Measurements from ENCODE around the gene SDHAF2.
A peak's percentile ranks its signal among the peaks of the same experiment; 100 is the strongest.
"Not testable (repeated sequence)": the region's sequence is repeated elsewhere in the genome, so short reads cannot be mapped to it uniquely, and the experiment has no call there.

The SDHAF2 gene

DNA sequence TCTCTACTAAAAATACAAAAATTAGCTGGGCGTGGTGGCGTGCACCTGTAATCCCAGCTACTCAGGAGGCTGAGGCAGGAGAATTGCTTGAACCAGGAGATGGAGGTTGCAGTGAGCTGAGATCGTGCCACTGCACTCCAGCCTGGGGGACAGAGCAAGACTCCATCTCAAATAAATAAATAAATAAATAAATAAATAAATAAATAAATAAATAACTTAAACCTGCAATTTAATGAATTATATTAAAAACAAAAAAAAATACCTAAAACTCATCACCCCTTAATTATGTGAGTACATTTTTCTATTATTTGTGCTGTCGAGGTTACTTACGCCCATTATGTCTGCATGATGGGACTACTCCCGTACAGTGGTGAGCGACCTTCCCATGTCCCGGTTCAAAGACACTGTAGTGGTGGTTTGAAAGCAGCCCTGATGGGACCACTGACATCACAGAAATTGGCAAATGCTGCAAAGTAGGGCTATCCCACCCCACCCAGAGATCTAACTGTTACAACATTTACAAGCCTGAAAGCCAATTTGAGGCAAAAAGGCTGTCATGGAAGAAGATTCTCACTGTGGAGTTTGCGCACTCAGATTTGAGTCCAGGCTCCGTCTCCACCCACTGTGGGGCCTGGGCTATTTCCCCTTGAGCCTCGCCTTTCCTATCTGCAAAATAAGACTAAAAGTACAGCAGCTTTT is 49.6 kb downstream of the SDHAF2 start:
- not testable (repeated sequence) for DNase-seq

DNA sequence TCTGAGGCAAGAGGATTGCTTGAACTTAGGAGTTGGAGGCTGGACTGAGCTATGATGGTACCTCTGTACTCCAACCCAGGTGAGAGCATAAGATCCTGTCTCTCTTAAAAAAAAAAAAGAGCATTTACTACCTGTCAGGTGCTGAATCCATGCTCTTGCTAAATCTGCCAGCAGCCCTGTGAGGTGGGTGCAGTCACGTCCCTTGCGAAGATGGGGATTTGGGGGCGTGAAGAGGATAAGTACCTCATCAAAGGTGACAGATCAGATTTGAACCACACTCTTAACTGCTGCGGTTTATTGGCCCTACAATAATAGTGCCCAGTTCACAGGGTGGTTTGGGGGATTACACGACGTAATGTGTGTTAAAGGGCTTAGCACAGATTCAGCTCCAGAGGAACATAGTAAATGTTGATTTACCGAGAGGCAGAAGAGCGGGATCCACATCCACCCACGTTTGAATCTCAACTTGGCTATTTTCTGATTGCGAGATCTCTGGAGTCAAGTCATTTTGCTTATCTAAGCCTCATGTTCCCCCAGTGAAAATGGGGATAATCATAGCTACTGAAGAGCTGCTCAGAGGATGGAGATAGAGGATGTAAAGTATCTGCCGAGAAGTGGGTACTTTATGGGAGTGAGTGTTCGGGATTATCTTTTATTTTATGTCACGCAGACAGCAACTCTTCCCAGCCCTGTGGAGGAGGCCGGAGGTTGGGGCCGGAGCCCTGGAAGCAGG is 50.5 kb downstream of the SDHAF2 start:
- DNase-seq, result no peak

DNA sequence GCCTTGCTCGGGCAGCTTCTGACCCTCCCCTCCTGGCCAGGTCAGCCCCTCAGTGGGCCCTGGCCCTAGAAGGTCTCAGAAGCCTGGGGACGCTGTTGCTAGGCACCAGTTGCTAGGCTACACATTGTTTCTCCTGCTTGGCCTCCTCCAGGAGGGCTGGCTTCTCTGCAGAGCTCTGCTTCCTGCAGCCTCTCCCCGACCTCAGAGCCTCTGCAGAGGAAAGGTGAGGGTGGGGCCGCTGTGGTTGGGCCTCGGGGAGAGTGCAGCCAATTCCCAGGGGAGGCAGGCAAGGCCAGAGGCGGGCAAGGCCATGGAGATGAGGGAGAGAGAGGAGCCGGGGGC is 51.0 kb downstream of the SDHAF2 start:
- peak in 1 of 2 experiments; percentile 5 for DNase-seq

DNA sequence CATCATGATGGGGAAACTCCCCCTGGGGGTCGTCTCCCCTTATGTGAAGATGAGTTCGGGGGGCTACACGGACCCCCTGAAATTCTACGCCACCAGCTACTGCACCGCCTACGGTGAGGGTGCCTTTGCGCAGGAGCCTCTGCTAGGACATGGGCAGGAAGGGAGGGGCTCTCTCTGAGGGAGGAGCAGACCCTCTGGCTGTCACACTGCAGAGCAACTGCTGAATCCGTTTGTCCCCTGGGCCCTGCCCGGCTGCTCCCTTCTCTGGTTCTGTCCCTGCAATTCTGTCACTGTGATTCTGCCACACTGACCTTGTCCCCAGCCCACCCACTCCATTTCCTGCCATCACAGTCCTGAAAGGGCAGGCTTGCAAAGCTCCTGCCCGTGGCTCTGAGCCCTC is 51.9 kb downstream of the SDHAF2 start:
- DNase-seq, result no peak

DNA sequence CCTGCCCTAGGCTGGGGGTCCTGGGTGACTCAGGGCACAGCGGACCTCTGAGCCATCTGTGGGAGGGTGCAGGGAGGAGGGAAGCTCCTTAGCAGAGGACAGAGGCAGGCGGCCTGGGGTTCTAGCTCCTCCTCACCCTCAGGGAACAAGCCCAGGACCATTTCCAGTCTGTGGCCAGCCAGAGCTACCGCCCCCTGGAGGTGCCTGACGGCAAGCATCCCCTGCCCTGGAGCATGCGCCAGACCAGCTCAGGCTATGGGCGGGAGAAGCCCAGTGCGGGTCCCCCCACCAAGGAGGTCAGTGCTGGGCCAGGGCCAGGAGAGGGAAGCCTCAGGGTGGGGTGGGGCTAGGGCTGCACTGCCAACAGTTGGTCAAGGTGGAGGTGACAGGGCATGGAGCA is 52.6 kb downstream of the SDHAF2 start:
- DNase-seq, result peak in 1 of 2 experiments; percentile 15

DNA sequence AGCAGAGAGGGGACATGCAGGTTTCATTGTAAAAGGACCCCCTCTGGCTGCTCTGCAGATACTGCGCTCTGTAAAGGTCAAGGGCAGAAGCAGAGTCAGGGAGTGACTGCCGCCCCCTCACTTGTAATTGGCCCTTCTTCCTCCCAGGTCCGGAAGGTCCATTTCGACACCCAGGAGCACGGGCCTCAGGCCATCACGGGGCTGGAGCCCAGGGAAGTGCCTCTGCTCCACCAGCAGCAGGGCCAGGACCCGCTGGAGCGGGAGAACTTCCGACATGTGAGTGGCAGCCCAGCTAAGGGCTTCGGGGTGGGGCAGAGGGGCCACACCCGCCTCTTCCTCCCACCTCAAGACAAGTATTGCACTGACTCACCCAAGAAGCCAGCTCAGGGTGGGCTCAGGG is 54.6 kb downstream of the SDHAF2 start:
- DNase-seq, result no peak

DNA sequence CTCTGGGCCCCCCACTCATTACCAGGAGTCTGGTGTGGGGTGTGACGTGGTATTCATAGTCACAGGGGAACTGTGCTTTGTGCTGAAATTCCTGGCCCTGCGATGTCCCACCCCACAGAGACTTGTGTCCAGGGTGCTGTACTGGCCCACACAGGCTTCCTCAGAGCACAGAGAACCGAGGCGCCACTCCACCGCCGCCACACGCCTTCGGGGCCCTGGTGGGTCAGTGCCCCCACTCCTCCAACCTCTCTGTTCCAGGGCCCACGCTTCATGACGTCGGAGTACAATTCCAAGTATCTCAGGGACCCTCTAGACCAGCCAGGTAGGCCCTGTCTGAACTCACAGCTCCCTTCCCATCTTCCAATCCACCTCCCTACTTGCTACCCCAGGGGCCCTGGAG is 55.2 kb downstream of the SDHAF2 start:
- no peak for DNase-seq

DNA sequence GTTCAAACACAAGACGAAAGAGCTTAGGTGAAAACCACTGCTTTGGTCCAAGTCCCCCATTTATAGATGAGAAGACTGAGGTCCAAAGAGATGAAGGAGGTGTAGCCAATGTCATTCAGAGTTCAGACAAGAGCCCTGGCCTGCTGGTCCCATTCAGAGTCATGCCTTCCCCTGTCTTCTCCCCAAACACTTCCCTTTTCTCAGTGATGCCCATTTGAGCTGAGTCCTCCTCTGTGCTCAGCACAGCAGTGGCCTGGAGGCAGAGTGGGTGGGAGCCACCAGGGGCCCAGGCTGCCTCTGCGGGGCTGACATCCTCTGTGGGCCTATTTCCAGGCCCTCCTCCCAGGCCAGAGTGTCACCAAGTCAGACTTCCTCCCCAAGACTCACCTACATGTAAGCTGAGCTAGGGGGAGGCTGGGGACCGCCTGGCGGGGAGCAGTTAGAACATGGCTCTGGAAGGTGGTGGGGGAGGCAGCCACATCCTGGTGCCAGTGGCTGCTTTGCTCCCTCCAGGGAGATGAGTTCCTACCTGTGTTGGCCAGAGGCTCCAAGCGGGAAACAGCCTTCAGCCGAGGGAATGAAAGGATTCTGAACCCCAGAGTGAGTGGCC is 56.2 kb downstream of the SDHAF2 start:
- no peak for DNase-seq

DNA sequence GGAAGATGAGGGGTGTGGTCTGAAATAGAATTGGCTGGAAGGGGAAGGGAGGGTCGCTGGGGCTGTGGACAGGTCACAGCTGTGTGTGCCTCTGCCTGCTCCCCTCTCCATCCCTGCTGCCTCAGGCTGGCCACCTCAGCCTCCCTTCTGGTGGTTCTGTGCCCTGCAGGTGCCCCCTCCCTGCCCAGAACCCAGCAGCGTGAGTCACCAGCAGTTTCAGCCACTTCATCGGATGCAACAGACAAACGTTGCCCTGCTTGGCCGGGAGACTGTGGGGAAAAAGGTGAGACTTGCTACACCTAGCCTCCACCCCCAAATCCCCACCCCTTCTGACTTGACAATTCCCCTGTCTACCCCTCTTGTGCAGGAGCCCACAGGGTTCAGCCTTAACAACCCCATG is 56.9 kb downstream of the SDHAF2 start:
- DNase-seq, result no peak

DNA sequence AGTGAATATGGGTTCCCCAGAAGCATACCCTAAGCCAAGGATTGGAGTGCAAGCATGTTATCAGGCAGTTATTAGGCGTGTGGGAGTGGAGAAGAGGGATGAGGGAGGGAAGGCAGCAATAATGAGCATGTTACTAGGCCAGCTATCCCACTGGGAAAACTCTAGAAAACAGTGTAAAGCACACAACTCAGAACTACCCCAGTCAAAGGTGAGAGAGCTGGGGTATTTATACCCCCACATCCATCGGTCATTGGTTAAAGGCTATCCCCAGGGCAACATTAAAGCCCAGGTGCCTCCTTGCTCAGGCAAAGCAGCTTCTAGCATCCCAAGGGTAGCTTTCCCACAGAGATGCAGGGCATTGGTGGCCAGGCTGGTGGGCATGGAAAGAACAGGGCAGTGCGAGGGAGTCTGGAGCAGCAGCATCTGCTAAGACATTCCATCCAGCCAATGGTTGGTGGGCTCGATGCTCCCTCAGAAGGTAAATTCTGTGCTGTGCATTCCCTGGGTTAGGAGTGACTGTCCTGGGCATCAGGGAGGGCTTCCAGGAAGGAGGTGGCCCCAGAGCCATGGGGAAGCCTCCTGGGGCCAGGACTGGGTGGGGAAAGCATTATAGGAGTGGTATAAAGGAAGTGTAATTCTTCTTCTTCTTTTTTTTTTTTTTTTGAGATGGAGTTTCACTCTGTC is 57.6 kb downstream of the SDHAF2 start:
- DNase-seq, result no peak

DNA sequence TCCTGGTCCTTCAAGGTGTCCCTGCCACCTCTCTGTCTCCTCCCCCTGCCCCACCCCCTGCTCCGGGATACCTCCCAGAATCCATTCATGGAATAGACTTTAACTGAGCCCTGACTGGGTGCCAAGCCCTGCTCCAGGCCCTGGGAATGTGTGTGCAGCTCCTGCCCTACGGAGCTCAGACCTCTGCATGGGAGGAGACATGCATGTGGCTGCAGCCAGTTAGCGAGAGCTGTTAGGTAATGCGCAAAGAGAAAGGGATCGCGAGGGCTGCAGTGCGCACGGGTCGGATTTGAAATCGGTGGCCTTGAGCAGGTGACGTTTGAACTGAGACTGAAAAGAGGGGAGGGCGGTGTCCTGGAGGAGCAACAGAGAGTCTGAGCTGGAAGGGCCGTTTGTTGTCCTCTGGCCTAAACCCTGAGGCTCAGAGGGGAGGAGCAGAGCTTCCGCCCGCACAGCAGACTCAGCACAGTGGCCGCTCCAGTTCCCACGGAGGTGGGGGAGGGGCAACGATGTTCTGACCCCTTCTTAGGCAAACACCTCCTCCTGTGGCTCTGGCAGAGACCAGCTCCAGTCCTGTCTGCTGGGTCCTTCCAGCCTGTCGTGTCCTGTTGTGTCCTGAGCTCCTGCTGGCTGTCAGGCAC is 58.8 kb downstream of the SDHAF2 start:
- DNase-seq, result no peak

DNA sequence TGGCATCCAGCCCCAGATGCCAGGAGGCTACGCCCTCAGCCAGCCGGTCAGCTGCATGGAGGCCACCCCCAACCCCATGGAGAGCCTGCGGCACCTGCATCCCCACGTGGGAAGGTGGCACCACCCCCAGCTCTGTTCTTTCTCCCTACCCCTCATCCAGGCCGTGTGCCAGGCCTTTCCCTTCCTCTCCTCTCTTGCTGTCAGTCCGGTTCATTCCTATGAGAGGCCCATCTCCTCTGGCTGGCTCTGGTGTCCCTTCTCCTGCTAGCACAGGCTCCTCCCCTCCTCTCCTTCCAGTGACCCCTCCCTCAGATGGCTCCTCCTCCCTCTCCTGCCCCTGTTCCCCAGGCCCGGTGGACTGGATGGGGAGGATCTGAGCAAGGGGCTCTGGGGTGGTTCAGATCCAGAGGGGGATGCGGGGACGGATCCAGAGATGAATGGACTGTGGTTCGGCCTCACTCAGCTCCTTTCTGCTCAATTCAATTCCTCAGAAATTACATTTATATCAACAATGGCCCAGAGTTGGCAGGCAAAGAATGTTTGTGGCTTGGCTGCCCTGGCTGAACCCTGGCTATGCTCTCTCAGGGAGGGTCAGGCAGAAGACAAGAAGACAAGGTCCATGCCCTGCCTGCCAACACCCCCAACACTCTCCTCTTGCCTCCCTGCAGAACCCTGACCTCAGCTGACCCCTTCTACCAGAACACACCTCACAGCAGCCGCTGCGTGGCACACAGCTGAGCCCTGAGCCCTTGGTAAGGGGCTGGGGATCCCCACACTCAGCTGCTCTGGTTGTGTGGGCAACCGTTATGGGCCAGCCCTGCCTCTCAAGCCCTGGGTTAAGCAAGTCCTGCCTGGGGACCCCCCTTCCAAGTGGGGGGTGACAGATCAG is 60.2 kb downstream of the SDHAF2 start:
- no peak for DNase-seq

DNA sequence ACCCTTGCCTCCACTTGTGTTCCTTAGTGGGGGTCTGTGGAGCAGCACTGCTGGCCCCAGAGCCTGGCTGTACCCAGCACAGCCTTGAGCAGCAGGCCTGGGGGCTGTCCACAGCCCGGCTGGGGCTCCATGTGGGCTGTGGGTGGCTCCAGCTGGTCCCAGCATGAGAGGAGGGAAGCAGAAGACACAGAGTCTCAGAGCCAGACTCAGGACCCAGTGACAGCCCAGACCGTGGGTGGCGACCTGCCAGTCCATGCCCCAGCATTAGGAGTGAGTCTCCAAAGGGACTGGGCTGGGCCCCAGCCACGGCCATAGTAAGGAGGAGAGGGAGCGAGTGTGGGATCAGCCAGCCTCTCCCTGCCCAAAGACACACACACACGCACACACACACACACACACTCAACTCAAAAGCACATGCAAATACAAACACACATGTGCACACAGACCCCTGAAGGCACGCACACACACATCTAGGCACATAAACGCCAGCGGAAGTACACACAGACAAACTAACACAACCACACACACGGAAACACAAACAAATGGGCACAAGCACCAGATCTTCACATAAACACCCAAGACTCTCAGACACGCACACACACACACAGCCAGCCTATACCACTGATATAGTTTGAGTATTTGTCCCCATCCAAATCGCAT is 61.9 kb downstream of the SDHAF2 start:
- no peak for DNase-seq

DNA sequence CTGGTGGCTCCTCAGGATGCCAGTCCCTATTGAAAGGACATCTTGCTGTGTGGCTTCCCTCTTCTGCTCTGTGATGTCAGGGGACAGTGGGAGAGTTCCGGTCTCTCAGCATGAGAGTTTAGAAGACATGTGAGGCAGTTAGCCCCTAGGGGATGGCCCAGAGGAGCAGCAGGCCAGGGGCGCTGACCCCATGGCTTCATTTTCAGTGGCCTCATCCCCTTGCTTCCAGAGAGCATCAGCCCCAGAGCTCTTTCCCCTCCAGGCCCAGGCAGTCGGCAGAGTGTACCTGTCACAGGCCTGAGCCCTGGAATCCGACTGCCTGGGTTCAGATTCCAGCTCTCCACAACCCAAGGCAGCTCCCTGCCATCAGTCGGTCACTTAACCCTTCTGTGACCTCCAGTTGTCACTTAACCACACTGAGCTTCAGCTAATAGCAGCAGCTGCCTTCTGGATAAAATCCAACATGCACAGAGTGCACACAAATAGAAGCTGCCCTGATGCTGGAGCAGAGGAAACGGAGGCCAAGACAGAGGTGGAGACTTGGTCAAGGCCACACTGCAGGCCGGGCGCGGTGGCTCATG is 64.5 kb downstream of the SDHAF2 start:
- no peak for DNase-seq

DNA sequence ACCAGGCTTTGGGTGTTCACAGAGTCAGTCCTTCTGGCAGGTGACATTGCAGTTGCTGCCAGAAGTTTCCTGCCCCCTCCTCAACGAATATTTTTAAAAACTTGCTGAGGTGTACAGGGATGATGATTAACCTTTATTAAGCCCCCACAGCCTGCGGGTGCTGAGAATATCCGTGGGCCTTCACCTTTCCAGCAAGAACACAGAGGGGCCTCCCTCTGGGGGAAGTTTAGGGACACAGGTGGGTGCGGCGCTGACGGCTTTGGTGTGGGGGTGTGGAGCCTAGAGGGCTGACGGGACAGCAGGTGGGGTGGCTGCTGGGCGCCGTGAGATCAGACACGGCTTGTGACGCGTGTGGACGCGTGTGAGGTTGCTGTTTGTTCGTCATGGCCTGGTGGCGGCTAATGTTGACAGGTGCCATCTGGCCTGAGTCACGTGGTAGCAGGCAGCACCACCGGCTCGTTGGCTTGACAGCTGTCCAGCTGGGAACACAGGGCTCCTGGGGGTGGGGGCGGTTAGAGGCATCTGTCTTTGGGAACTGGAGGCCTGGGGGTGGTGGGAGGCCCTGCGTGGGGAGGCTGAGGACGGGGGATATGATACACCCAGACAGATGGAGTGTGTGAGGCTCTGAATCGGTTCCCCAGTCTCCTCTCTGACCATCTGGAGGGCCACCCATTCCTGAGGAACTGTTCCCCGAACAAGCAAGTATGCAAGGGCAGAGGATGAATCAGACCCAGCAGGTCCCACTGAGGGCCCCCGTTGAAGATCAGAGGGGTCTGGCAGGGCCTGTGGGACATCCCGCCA is 66.1 kb downstream of the SDHAF2 start:
- DNase-seq, result no peak

Data from NCI-H1930 (cell line).